Vagina (tissue), 2 donors: ENCODE measurements around the gene TMEM30A.

Experiments
- CTCF ChIP-seq, 3 experiments: fragments of 450-650 bp in 2 of 3; fragments of 200-600 bp in 1 of 3; sonication (generic) in 1 of 3; IDR thresholded peaks; one replicate each; pipeline ENCODE4 v1.5.1; 2017 to 2019; ENCODE audit warnings: antibody characterized with exemption in 3 of 3, mild to moderate bottlenecking in 2 of 3, moderate library complexity in 2 of 3
- POLR2A ChIP-seq, 2 donors: fragments of 450-650 bp; IDR thresholded peaks; one replicate each; pipeline ENCODE4 v1.6.1; 2017; ENCODE audit warnings: antibody characterized with exemption in 2 of 2, mild to moderate bottlenecking in 2 of 2, moderate library complexity in 2 of 2

- TF ChIP-seq POLR2A (IDR thresholded peaks at IDR 0.05), result no peak
- no peak for TF ChIP-seq CTCF (IDR thresholded peaks at IDR 0.05)
These were observed 72.5 kb downstream of the TMEM30A start for GRCh38 chr6:75211920-75212590.
